ENCODE data around the gene RNF111.
"Not testable (repeated sequence)": the region's sequence is repeated elsewhere in the genome, so short reads cannot be mapped to it uniquely, and the experiment has no call there.

The RNF111 gene

GRCh38 chr15:59140422-59141226, 153.2 kb downstream of the RNF111 start:
- DNase-seq = no peak

- DNase-seq = no peak
Observed at GRCh38 chr15:59143281-59143680, 155.8 kb downstream of the RNF111 start.

- DNase-seq = not testable (repeated sequence)
Observed at GRCh38 chr15:59144594-59144993, 157.1 kb downstream of the RNF111 start.
